HEK293 (cell line): ENCODE results near the gene RPS26.

ENCODE experiments used
- ATF2 ChIP-seq: fragments of 450-650 bp; formaldehyde crosslinking; IDR thresholded peaks from 2 replicates; pipeline ENCODE4 v1.5.1; 2016; ENCODE audit warnings: missing biosample characterization, missing genetic modification characterization, low read depth
- KLF17 ChIP-seq: fragments of 450-650 bp; formaldehyde crosslinking; IDR thresholded peaks from 2 replicates; pipeline ENCODE4 v1.5.1; 2016; ENCODE audit warnings: missing biosample characterization, missing genetic modification characterization
- PRDM4 ChIP-seq: fragments of 450-650 bp; formaldehyde crosslinking; IDR thresholded peaks from 2 replicates; pipeline ENCODE4 v1.5.1; 2017; ENCODE audit warnings: missing biosample characterization, missing genetic modification characterization
- SP7 ChIP-seq: fragments of 450-650 bp; formaldehyde crosslinking; IDR thresholded peaks from 2 replicates; pipeline ENCODE4 v1.5.1; 2016; ENCODE audit warnings: missing biosample characterization, missing genetic modification characterization
- ZBTB1 ChIP-seq: fragments of 450-650 bp; formaldehyde crosslinking; IDR thresholded peaks from 2 replicates; pipeline ENCODE4 v1.5.1; 2016; ENCODE audit warnings: missing biosample characterization, missing genetic modification characterization
- ZNF529 ChIP-seq: fragments of 450-650 bp; formaldehyde crosslinking; IDR thresholded peaks from 2 replicates; pipeline ENCODE4 v1.5.1; 2017; ENCODE audit warnings: missing genetic modification characterization, missing biosample characterization; ENCODE audit not compliant: insufficient replicate concordance
- ZNF555 ChIP-seq: fragments of 450-650 bp; formaldehyde crosslinking; conservative IDR thresholded peaks from 2 replicates; pipeline ENCODE4 v1.5.1; 2017; ENCODE audit warnings: missing biosample characterization, mild to moderate bottlenecking, missing genetic modification characterization, inconsistent platforms
- ZNF660 ChIP-seq: fragments of 450-650 bp; IDR thresholded peaks from 2 replicates; pipeline ENCODE4 v1.5.1; 2018; ENCODE audit warnings: missing biosample characterization, mild to moderate bottlenecking, missing genetic modification characterization
- ZNF707 ChIP-seq: fragments of 450-650 bp; formaldehyde crosslinking; IDR thresholded peaks from 2 replicates; pipeline ENCODE4 v1.5.1; 2016; ENCODE audit warnings: missing biosample characterization, missing genetic modification characterization
- ZNF76 ChIP-seq: fragments of 450-650 bp; formaldehyde crosslinking; IDR thresholded peaks from 2 replicates; pipeline ENCODE4; 2016; ENCODE audit warnings: low read depth, missing biosample characterization, missing genetic modification characterization, borderline replicate concordance
- ZNF785 ChIP-seq: fragments of 450-650 bp; formaldehyde crosslinking; IDR thresholded peaks from 2 replicates; pipeline ENCODE4 v1.5.1; 2016; ENCODE audit warnings: missing biosample characterization, missing genetic modification characterization
- TF ChIP-seq, protein P1 (sequence below): fragments of 450-650 bp; formaldehyde crosslinking; IDR thresholded peaks from 2 replicates; pipeline ENCODE4 v1.5.1; 2016; ENCODE audit warnings: missing biosample characterization, missing genetic modification characterization
- TF ChIP-seq, protein P2 (sequence below): fragments of 450-650 bp; formaldehyde crosslinking; IDR thresholded peaks from 2 replicates; pipeline ENCODE4 v1.5.1; 2016; ENCODE audit warnings: missing biosample characterization, missing genetic modification characterization
- TF ChIP-seq, protein P3 (sequence below): fragments of 450-650 bp; formaldehyde crosslinking; conservative IDR thresholded peaks from 2 replicates; pipeline ENCODE4 v1.5.1; 2016; ENCODE audit warnings: low read depth, missing biosample characterization, missing genetic modification characterization

DNA sequence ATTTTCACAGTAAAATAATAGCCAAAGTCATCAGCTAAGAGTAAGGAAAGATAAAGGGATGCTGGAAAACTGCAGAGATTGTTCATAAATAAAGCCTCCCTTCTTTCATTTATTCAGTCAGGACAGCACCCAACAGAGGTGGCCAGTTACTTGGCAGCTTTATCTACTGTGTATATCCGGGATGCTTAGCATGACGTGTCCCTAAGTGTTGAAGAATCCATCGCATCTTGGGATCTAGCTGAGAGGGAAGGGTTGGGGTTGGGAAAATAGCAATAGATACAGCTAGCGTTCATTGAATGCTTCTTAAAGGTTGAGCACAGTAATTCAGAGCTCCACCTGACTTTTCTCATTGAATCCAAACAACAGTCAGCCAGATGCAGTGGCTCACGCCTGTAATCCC lies 32.7 kb downstream of the RPS26 start:
- TF ChIP-seq, protein P1, sequence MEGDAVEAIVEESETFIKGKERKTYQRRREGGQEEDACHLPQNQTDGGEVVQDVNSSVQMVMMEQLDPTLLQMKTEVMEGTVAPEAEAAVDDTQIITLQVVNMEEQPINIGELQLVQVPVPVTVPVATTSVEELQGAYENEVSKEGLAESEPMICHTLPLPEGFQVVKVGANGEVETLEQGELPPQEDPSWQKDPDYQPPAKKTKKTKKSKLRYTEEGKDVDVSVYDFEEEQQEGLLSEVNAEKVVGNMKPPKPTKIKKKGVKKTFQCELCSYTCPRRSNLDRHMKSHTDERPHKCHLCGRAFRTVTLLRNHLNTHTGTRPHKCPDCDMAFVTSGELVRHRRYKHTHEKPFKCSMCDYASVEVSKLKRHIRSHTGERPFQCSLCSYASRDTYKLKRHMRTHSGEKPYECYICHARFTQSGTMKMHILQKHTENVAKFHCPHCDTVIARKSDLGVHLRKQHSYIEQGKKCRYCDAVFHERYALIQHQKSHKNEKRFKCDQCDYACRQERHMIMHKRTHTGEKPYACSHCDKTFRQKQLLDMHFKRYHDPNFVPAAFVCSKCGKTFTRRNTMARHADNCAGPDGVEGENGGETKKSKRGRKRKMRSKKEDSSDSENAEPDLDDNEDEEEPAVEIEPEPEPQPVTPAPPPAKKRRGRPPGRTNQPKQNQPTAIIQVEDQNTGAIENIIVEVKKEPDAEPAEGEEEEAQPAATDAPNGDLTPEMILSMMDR, result no peak
- TF ChIP-seq ZNF660, result no peak
- TF ChIP-seq ZNF529, result no peak
- TF ChIP-seq ZNF76, result no peak
- no peak for TF ChIP-seq ZBTB1 (tag by site-specific recombination)
- TF ChIP-seq SP7, result no peak
- TF ChIP-seq PRDM4, result no peak
- TF ChIP-seq, protein P2, sequence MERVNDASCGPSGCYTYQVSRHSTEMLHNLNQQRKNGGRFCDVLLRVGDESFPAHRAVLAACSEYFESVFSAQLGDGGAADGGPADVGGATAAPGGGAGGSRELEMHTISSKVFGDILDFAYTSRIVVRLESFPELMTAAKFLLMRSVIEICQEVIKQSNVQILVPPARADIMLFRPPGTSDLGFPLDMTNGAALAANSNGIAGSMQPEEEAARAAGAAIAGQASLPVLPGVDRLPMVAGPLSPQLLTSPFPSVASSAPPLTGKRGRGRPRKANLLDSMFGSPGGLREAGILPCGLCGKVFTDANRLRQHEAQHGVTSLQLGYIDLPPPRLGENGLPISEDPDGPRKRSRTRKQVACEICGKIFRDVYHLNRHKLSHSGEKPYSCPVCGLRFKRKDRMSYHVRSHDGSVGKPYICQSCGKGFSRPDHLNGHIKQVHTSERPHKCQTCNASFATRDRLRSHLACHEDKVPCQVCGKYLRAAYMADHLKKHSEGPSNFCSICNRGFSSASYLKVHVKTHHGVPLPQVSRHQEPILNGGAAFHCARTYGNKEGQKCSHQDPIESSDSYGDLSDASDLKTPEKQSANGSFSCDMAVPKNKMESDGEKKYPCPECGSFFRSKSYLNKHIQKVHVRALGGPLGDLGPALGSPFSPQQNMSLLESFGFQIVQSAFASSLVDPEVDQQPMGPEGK (tag by site-specific recombination), result no peak
- TF ChIP-seq ZNF555 (tag by site-specific recombination), result no peak
- TF ChIP-seq ATF2 (tag by site-specific recombination), result no peak
- TF ChIP-seq ZNF707 (tag by site-specific recombination), result no peak
- TF ChIP-seq KLF17 (tag by site-specific recombination), result no peak
- TF ChIP-seq ZNF785 (tag by site-specific recombination), result no peak
- TF ChIP-seq, protein P3, sequence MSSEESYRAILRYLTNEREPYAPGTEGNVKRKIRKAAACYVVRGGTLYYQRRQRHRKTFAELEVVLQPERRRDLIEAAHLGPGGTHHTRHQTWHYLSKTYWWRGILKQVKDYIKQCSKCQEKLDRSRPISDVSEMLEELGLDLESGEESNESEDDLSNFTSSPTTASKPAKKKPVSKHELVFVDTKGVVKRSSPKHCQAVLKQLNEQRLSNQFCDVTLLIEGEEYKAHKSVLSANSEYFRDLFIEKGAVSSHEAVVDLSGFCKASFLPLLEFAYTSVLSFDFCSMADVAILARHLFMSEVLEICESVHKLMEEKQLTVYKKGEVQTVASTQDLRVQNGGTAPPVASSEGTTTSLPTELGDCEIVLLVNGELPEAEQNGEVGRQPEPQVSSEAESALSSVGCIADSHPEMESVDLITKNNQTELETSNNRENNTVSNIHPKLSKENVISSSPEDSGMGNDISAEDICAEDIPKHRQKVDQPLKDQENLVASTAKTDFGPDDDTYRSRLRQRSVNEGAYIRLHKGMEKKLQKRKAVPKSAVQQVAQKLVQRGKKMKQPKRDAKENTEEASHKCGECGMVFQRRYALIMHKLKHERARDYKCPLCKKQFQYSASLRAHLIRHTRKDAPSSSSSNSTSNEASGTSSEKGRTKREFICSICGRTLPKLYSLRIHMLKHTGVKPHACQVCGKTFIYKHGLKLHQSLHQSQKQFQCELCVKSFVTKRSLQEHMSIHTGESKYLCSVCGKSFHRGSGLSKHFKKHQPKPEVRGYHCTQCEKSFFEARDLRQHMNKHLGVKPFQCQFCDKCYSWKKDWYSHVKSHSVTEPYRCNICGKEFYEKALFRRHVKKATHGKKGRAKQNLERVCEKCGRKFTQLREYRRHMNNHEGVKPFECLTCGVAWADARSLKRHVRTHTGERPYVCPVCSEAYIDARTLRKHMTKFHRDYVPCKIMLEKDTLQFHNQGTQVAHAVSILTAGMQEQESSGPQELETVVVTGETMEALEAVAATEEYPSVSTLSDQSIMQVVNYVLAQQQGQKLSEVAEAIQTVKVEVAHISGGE, result no peak
